Activated CD4-positive, alpha-beta T cell treated with anti-CD3 and anti-CD28 coated beads, Interleukin-2, amount 10 ng/mL, durations not matched to agents 24 days and 14 days (primary cell): ENCODE results near the gene ADPRHL1. TPM values are rescaled to one million over a fixed set of nuclear protein-coding genes. Genes with fewer than 3 reads are reported as not detected.
"Not testable (repeated sequence)": the region's sequence is repeated elsewhere in the genome, so short reads cannot be mapped to it uniquely, and the experiment has no call there.

Experiments
- DNase-seq: peaks from one replicate; pipeline ENCODE4 v3.0.0; 2022
- H3K27ac Mint-ChIP-seq: one replicate; pipeline ENCODE4 v1.8.0; 2022; ENCODE audit warnings: mild to moderate bottlenecking, mixed read lengths
- H3K27me3 Mint-ChIP-seq: one replicate; pipeline ENCODE4 v1.8.0; 2022; ENCODE audit warnings: mixed read lengths
- H3K36me3 Mint-ChIP-seq: one replicate; pipeline ENCODE4 v1.8.0; 2022; ENCODE audit warnings: low read depth, mild to moderate bottlenecking, mixed read lengths
- H3K4me1 Mint-ChIP-seq: one replicate; pipeline ENCODE4 v1.8.0; 2021; ENCODE audit warnings: mixed read lengths
- H3K4me3 Mint-ChIP-seq: one replicate; pipeline ENCODE4 v1.8.0; 2022; ENCODE audit warnings: mild to moderate bottlenecking, moderate library complexity, mixed read lengths
- H3K9me3 Mint-ChIP-seq: one replicate; pipeline ENCODE4 v1.8.0; 2021; ENCODE audit warnings: mixed read lengths
- intact Hi-C: fragments of 100-400 bp; cut with micrococcal nuclease; formaldehyde crosslinking; loops from one replicate; pipeline ENCODE4 v1.15.1; 2023
- total RNA-seq: library from RNA; stranded (reverse); gene quantifications from 2 replicates; pipeline ENCODE4 v1.2.3, GENCODE V29; 2022

The ADPRHL1 gene
- total RNA-seq, 1 donor from 2014 or later: 0.86 TPM

- no peak for DNase-seq
- H3K4me1 Mint-ChIP-seq: no peaks in the 10 kb centered on the region
- intact Hi-C loops: no loop called here
- no peak overlapping the region for H3K27ac Mint-ChIP-seq
- no peaks in the 10 kb centered on the region for H3K9me3 Mint-ChIP-seq
- H3K36me3 Mint-ChIP-seq: no peaks in the 10 kb centered on the region
- H3K4me3 Mint-ChIP-seq: no peak overlapping the region
- H3K27me3 Mint-ChIP-seq: no peaks in the 10 kb centered on the region
Measured at GRCh38 chr13:113373811-113374485, 79.3 kb downstream of the ADPRHL1 start.

GRCh38 chr13:113371701-113372100 lies 81.6 kb downstream of the ADPRHL1 start:
- H3K4me1 Mint-ChIP-seq, DNase-seq, H3K4me3 Mint-ChIP-seq, H3K27ac Mint-ChIP-seq, H3K9me3 Mint-ChIP-seq, intact Hi-C loops, H3K36me3 Mint-ChIP-seq, H3K27me3 Mint-ChIP-seq: not testable (repeated sequence)

- DNase-seq: no peak
- no peaks in the 10 kb centered on the region for H3K4me1 Mint-ChIP-seq
- no peaks in the 10 kb centered on the region for H3K9me3 Mint-ChIP-seq
- H3K36me3 Mint-ChIP-seq: no peaks in the 10 kb centered on the region
- H3K27ac Mint-ChIP-seq: no peak overlapping the region
- H3K4me3 Mint-ChIP-seq: no peak overlapping the region
- intact Hi-C loops: no loop called here
- no peaks in the 10 kb centered on the region for H3K27me3 Mint-ChIP-seq
Measured at GRCh38 chr13:113371061-113371460, 82.2 kb downstream of the ADPRHL1 start.

GRCh38 chr13:113369881-113370280 lies 83.4 kb downstream of the ADPRHL1 start:
- H3K27me3 Mint-ChIP-seq: peaks cover 5% of the 10 kb centered on the region
- intact Hi-C loops: no loop called here
- no peak overlapping the region for H3K27ac Mint-ChIP-seq
- peaks cover 1% of the 10 kb centered on the region for H3K4me1 Mint-ChIP-seq
- no peaks in the 10 kb centered on the region for H3K9me3 Mint-ChIP-seq
- no peaks in the 10 kb centered on the region for H3K36me3 Mint-ChIP-seq
- no peak for DNase-seq
- H3K4me3 Mint-ChIP-seq: no peak overlapping the region

GRCh38 chr13:113369189-113369588 lies 84.1 kb downstream of the ADPRHL1 start:
- DNase-seq: no peak
- Mint-ChIP-seq H3K36me3 (no peaks in the 10 kb centered on the region), H3K4me3 (no peak overlapping the region), H3K9me3 (no peaks in the 10 kb centered on the region), H3K4me1 (peaks cover 1% of the 10 kb centered on the region), H3K27ac (no peak overlapping the region), H3K27me3 (peaks cover 5% of the 10 kb centered on the region)
- intact Hi-C loops: no loop called here

GRCh38 chr13:113368353-113368752 lies 84.9 kb downstream of the ADPRHL1 start:
- H3K4me3 Mint-ChIP-seq, H3K4me1 Mint-ChIP-seq, H3K36me3 Mint-ChIP-seq, DNase-seq, H3K9me3 Mint-ChIP-seq, H3K27me3 Mint-ChIP-seq, intact Hi-C loops, H3K27ac Mint-ChIP-seq: not testable (repeated sequence)

GRCh38 chr13:113367771-113368170 lies 85.5 kb downstream of the ADPRHL1 start:
- DNase-seq: no peak
- H3K4me3 Mint-ChIP-seq: no peak overlapping the region
- no peak overlapping the region for H3K27ac Mint-ChIP-seq
- peaks cover 1% of the 10 kb centered on the region for H3K4me1 Mint-ChIP-seq
- no peaks in the 10 kb centered on the region for H3K36me3 Mint-ChIP-seq
- no peaks in the 10 kb centered on the region for H3K9me3 Mint-ChIP-seq
- intact Hi-C loops: no loop called here
- peaks cover 6% of the 10 kb centered on the region for H3K27me3 Mint-ChIP-seq

GRCh38 chr13:113367020-113367560 lies 86.2 kb downstream of the ADPRHL1 start:
- intact Hi-C loops: no loop called here
- no peak for DNase-seq
- H3K9me3 Mint-ChIP-seq: no peaks in the 10 kb centered on the region
- no peaks in the 10 kb centered on the region for H3K36me3 Mint-ChIP-seq
- peaks cover 13% of the 10 kb centered on the region for H3K27me3 Mint-ChIP-seq
- peaks cover 1% of the 10 kb centered on the region for H3K4me1 Mint-ChIP-seq
- no peak overlapping the region for H3K4me3 Mint-ChIP-seq
- no peak overlapping the region for H3K27ac Mint-ChIP-seq

GRCh38 chr13:113365971-113366588 lies 87.2 kb downstream of the ADPRHL1 start:
- DNase-seq: no peak
- peaks cover 18% of the 10 kb centered on the region for H3K27me3 Mint-ChIP-seq
- intact Hi-C loops: no loop called here
- H3K4me3 Mint-ChIP-seq: peak overlapping the region; percentile 32
- no peaks in the 10 kb centered on the region for H3K9me3 Mint-ChIP-seq
- no peak overlapping the region for H3K27ac Mint-ChIP-seq
- H3K4me1 Mint-ChIP-seq: peaks cover 3% of the 10 kb centered on the region
- H3K36me3 Mint-ChIP-seq: no peaks in the 10 kb centered on the region

- Mint-ChIP-seq H3K4me1 (peaks cover 3% of the 10 kb centered on the region), H3K36me3 (no peaks in the 10 kb centered on the region), H3K27me3 (peaks cover 19% of the 10 kb centered on the region), H3K9me3 (no peaks in the 10 kb centered on the region), H3K4me3 (peak overlapping the region; percentile 32), H3K27ac (peak overlapping the region; percentile 41)
- DNase-seq: no peak
- intact Hi-C loops: no loop called here
Measured at GRCh38 chr13:113365583-113365970, 87.7 kb downstream of the ADPRHL1 start.

- Mint-ChIP-seq H3K4me1 (peaks cover 3% of the 10 kb centered on the region), H3K27me3 (peaks cover 22% of the 10 kb centered on the region), H3K9me3 (no peaks in the 10 kb centered on the region)
Measured at GRCh38 chr13:113364901-113365582, 88.2 kb downstream of the ADPRHL1 start.

GRCh38 chr13:113364311-113364889 lies 88.9 kb downstream of the ADPRHL1 start:
- DNase-seq: no peak
- H3K9me3 Mint-ChIP-seq: no peaks in the 10 kb centered on the region
- no peak overlapping the region for H3K27ac Mint-ChIP-seq
- H3K36me3 Mint-ChIP-seq: no peaks in the 10 kb centered on the region
- H3K4me1 Mint-ChIP-seq: peaks cover 3% of the 10 kb centered on the region
- intact Hi-C loops: no loop called here
- H3K4me3 Mint-ChIP-seq: no peak overlapping the region
- H3K27me3 Mint-ChIP-seq: peaks cover 27% of the 10 kb centered on the region

More at GRCh38 chr13:113364901-113365582, 88.2 kb downstream of the ADPRHL1 start:
- intact Hi-C loops: no loop called here
- Mint-ChIP-seq H3K4me3 (peak overlapping the region; percentile 32), H3K27ac (no peak overlapping the region), H3K36me3 (no peaks in the 10 kb centered on the region)
- DNase-seq: no peak

- Mint-ChIP-seq H3K4me1 (peaks cover 3% of the 10 kb centered on the region), H3K36me3 (no peaks in the 10 kb centered on the region), H3K9me3 (no peaks in the 10 kb centered on the region), H3K27me3 (peaks cover 35% of the 10 kb centered on the region), H3K4me3 (no peak overlapping the region), H3K27ac (no peak overlapping the region)
- intact Hi-C loops: no loop called here
- DNase-seq: no peak
Measured at GRCh38 chr13:113361406-113361805, 91.9 kb downstream of the ADPRHL1 start.

GRCh38 chr13:113360446-113360845 lies 92.8 kb downstream of the ADPRHL1 start:
- no peaks in the 10 kb centered on the region for H3K9me3 Mint-ChIP-seq
- peaks cover 31% of the 10 kb centered on the region for H3K27me3 Mint-ChIP-seq
- H3K4me1 Mint-ChIP-seq: peaks cover 2% of the 10 kb centered on the region
- intact Hi-C loops: no loop called here
- no peak overlapping the region for H3K4me3 Mint-ChIP-seq
- no peak overlapping the region for H3K27ac Mint-ChIP-seq
- DNase-seq: no peak
- H3K36me3 Mint-ChIP-seq: no peaks in the 10 kb centered on the region
